ENCODE results near the gene RRBP1. TPM values are rescaled to one million over a fixed set of nuclear protein-coding genes. Genes with fewer than 3 reads are reported as not detected.
A peak's percentile ranks its signal among the peaks of the same experiment; 100 is the strongest.

The RRBP1 gene
- total and polyA plus RNA-seq, 2 experiments from 2014 or later: 193 to 242 TPM

DNA sequence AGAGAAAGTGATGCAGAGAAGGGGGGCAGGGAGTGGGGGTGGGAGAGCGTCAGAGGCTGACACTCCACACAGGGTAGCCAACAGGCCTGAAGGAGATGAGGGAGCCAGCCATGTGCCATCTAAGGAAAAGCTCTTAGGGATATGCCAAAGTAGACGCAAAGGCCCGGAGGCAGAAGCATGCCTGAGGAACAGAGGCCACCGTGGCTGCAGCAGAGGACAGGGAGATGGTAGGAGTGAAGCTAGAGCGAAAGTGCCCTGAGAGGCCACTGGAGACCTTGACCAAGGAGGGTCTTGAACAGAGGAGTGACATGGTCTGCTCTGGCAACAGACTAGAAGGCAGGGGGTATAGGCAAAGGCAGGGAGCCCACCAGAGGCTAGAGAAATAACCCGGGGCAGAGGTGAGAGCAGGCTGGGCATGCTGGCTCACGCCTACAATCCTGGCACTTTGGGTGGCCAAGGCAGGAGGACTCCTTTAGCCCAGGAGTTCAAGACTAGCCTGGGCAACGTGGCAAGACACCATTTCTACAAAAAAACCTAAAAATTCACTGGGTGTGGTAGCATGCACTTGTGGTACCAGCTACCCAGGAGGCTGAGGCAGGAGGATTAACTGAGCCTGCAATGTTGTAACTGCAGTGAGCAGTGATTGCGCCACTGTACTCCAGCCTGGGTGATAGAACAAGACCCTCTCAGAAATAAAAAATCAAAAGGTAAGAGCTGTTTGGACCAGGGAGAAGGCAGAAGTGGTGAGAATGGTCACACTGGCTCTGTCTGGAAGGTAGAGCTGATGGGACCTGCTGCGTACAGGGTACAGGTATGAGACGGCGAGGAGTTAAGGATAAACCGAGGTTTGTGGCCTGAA lies 6.3 kb downstream of the RRBP1 start:
- no peak for TF ChIP-seq EZH2 (IDR thresholded peaks at IDR 0.05; ENCODE audit: borderline replicate concordance)
- no peak for TF ChIP-seq EZH2phosphoT487 (IDR thresholded peaks at IDR 0.05; ENCODE audit: low read depth, severe bottlenecking, unreplicated experiment)
- TF ChIP-seq, protein P1, sequence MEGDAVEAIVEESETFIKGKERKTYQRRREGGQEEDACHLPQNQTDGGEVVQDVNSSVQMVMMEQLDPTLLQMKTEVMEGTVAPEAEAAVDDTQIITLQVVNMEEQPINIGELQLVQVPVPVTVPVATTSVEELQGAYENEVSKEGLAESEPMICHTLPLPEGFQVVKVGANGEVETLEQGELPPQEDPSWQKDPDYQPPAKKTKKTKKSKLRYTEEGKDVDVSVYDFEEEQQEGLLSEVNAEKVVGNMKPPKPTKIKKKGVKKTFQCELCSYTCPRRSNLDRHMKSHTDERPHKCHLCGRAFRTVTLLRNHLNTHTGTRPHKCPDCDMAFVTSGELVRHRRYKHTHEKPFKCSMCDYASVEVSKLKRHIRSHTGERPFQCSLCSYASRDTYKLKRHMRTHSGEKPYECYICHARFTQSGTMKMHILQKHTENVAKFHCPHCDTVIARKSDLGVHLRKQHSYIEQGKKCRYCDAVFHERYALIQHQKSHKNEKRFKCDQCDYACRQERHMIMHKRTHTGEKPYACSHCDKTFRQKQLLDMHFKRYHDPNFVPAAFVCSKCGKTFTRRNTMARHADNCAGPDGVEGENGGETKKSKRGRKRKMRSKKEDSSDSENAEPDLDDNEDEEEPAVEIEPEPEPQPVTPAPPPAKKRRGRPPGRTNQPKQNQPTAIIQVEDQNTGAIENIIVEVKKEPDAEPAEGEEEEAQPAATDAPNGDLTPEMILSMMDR (IDR thresholded peaks at IDR 0.05; ENCODE audit: poor library complexity): no peak
- H3K4me1 ChIP-seq (ENCODE audit: insufficient read depth): peaks cover 43% of the 10 kb centered on the region
- H3K79me2 ChIP-seq: peaks cover 100% of the 10 kb centered on the region
- H3K9me2 ChIP-seq (replicated peaks; ENCODE audit: insufficient read depth): no peaks in the 10 kb centered on the region
- H3K4me2 ChIP-seq: no peak overlapping the region
- peak overlapping the region; percentile 26 for H3K27ac ChIP-seq
- no peak overlapping the region for H3K4me3 ChIP-seq
- 94% methylated on average over 13 of the region's 13 CpGs for WGBS (ENCODE audit: low lambda C conversion rate, missing lambda C conversion rate)
- H3K27me3 ChIP-seq: no peaks in the 10 kb centered on the region
- no peaks in the 10 kb centered on the region for H3K36me3 ChIP-seq (replicated peaks; ENCODE audit: insufficient read depth, low read depth)
- H3K9me3 ChIP-seq (ENCODE audit: low read depth): no peaks in the 10 kb centered on the region
- no peak for DNase-seq (ENCODE audit: low spot score)
- no peak overlapping the region for H2AFZ ChIP-seq
- peaks cover 100% of the 10 kb centered on the region for H4K20me1 ChIP-seq (ENCODE audit: insufficient read depth, poor library complexity, severe bottlenecking)

GRCh38 chr20:17674722-17675518 lies 7.1 kb downstream of the RRBP1 start:
- Histone ChIP-seq H4K20me1 (ENCODE audit: insufficient read depth, poor library complexity, severe bottlenecking) (peaks cover 100% of the 10 kb centered on the region), H3K4me1 (ENCODE audit: insufficient read depth) (peaks cover 39% of the 10 kb centered on the region), H3K9me2 (replicated peaks; ENCODE audit: insufficient read depth) (no peaks in the 10 kb centered on the region), H3K79me2 (peaks cover 100% of the 10 kb centered on the region), H3K27ac (peak overlapping the region; percentile 26), H3K27me3 (no peaks in the 10 kb centered on the region), H3K36me3 (replicated peaks; ENCODE audit: insufficient read depth, low read depth) (no peaks in the 10 kb centered on the region), H3K4me3 (no peak overlapping the region), H3K9me3 (ENCODE audit: low read depth) (no peaks in the 10 kb centered on the region), H2AFZ (no peak overlapping the region), H3K4me2 (no peak overlapping the region)
- 82% methylated on average over 9 of the region's 9 CpGs for WGBS (ENCODE audit: low lambda C conversion rate, missing lambda C conversion rate)
- no peak for DNase-seq (ENCODE audit: low spot score)
- TF ChIP-seq EZH2phosphoT487 (IDR thresholded peaks at IDR 0.05; ENCODE audit: low read depth, severe bottlenecking, unreplicated experiment) (no peak), EZH2 (IDR thresholded peaks at IDR 0.05; ENCODE audit: borderline replicate concordance) (no peak)
- TF ChIP-seq, protein P1 (IDR thresholded peaks at IDR 0.05; ENCODE audit: poor library complexity): no peak

DNA sequence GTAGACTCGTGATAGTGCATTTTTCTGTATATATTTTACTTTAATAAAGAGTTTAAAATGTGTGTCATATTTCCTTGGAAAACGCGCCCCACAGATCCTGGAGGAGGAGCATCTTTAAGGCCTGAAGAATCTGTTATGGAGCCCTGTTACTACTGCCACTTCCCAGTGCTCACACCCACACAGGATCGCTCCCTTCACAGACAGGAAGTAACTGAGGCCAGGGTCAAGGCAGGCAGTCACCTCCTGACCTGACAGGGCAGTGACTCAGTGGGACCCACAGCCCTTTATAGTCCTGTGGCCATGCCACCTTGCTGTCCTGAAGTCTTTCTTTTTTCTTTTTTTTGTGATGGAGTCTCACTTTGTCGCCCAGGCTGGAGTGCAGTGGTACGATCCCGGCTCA lies 9.0 kb downstream of the RRBP1 start:
- TF ChIP-seq, protein P1 (IDR thresholded peaks at IDR 0.05; ENCODE audit: poor library complexity): no peak
- TF ChIP-seq EZH2phosphoT487 (IDR thresholded peaks at IDR 0.05; ENCODE audit: low read depth, severe bottlenecking, unreplicated experiment) (no peak), EZH2 (IDR thresholded peaks at IDR 0.05; ENCODE audit: borderline replicate concordance) (no peak)
- Histone ChIP-seq H3K79me2 (peaks cover 100% of the 10 kb centered on the region), H3K27me3 (no peaks in the 10 kb centered on the region), H3K36me3 (replicated peaks; ENCODE audit: insufficient read depth, low read depth) (no peaks in the 10 kb centered on the region), H3K27ac (no peak overlapping the region), H3K4me1 (ENCODE audit: insufficient read depth) (peaks cover 25% of the 10 kb centered on the region), H3K9me3 (ENCODE audit: low read depth) (no peaks in the 10 kb centered on the region), H2AFZ (no peak overlapping the region), H3K4me3 (no peak overlapping the region), H3K4me2 (no peak overlapping the region), H4K20me1 (ENCODE audit: insufficient read depth, poor library complexity, severe bottlenecking) (peaks cover 100% of the 10 kb centered on the region), H3K9me2 (replicated peaks; ENCODE audit: insufficient read depth) (no peaks in the 10 kb centered on the region)
- DNase-seq (ENCODE audit: low spot score): no peak
- WGBS (ENCODE audit: low lambda C conversion rate, missing lambda C conversion rate): 96% methylated on average over 7 of the region's 7 CpGs

Measured in hepatocyte (in vitro differentiated cells).